Mucosa of stomach (tissue), 1 donor: Measurements from ENCODE around the gene TALDO1.

Source experiments
- H3K27me3 ChIP-seq: one replicate; pipeline ENCODE4 v1.7.0; 2013; ENCODE audit warnings: mild to moderate bottlenecking, low read length; ENCODE audit not compliant: control insufficient read depth, insufficient read depth
- H3K36me3 ChIP-seq: one replicate; pipeline ENCODE4 v1.7.0; 2013; ENCODE audit warnings: low read length; ENCODE audit not compliant: control insufficient read depth, insufficient read depth
- H3K4me1 ChIP-seq: one replicate; pipeline ENCODE4 v1.7.0; 2013; ENCODE audit warnings: mild to moderate bottlenecking, low read length; ENCODE audit not compliant: control insufficient read depth, insufficient read depth
- H3K4me3 ChIP-seq: one replicate; pipeline ENCODE4 v1.7.0; 2013; ENCODE audit warnings: low read length
- H3K9ac ChIP-seq: one replicate; pipeline ENCODE4 v1.7.0; 2013; ENCODE audit warnings: mild to moderate bottlenecking, low read length, moderate library complexity
- H3K9me3 ChIP-seq: one replicate; pipeline ENCODE4 v1.7.0; 2013; ENCODE audit warnings: mild to moderate bottlenecking, low read length, moderate library complexity; ENCODE audit not compliant: control insufficient read depth
- donor health status: Pancreatic carcinoma.

The TALDO1 gene

DNA sequence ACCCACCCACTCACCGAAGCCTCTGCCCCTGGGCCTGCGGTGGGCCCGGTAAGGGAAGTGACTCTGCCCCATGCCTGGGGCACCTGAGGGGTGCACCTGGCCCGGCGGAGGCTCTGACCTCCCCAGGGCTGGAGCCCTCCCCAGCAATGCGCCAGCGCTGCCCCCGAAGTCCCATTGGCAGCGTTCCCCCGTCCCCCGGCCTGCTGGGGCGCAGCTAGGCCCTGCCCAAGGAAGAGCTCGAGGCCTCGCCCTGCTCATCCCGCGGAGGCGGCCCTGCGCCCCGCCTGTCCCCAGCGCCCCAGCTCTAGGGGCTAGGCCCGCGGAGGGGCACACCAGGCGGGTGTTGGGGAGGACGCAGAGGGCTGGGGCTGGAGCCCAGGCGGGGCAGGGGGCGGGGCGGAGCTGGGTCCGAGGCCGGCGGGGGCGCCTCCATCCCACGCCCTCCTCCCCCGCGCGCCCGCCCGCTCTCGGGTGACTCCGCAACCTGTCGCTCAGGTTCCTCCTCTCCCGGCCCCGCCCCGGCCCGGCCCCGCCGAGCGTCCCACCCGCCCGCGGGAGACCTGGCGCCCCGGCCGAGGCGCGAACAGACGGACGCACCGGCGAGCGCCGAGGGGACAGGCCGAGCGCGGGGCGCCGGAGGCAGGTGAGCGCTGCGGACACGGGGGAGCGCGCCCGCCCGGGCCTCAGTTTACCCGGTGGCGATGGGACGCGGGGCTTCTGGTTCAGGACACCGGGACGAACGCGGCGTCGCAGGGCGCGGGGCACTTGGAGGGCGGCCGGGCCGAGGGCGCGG is 41.4 kb upstream of the TALDO1 start, which contains the start of gene EPS8L2:
Gene EPS8L2 (plus strand): TSS at position 586 of the 793 bp plus-strand sequence. CDS start 3,177 bp downstream, outside the sequence.
- Histone ChIP-seq H3K36me3 (no peaks in the 10 kb centered on the region), H3K27me3 (peaks cover 10% of the 10 kb centered on the region), H3K9ac (peak within 1 kb of the TSS; percentile 75), H3K4me1 (peaks cover 64% of the 10 kb centered on the region), H3K9me3 (no peaks in the 10 kb centered on the region), H3K4me3 (peak within 1 kb of the TSS; percentile 75)

DNA sequence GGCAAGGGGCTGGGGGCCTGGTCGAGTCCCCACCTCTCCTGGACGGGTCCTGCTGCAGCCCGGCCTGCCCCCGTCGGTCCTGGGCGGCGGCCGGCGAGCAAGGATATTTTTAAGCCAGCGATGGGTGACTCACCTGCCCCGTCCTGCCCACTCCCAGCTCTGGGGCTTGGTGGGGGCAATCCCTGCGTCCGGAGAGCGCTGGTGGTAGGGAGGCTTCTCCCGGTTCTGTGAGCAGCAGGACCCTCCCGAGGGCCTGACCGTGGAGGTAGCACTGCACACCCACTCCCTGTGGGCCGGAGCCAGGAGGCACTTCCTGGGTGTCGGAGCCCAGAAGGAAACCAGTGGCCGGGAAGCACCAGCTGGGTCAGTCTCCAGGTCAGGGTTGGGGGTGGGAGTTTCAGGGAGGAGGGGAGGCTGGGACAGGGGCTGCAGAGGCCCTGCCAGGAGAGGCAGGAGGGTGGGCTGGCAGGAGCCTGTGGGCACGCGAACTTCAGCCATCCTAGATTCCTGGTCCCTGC is 40.8 kb upstream of the TALDO1 start:
- H3K9me3 ChIP-seq: no peaks in the 10 kb centered on the region
- H3K4me1 ChIP-seq: peaks cover 66% of the 10 kb centered on the region
- H3K36me3 ChIP-seq: no peaks in the 10 kb centered on the region

DNA sequence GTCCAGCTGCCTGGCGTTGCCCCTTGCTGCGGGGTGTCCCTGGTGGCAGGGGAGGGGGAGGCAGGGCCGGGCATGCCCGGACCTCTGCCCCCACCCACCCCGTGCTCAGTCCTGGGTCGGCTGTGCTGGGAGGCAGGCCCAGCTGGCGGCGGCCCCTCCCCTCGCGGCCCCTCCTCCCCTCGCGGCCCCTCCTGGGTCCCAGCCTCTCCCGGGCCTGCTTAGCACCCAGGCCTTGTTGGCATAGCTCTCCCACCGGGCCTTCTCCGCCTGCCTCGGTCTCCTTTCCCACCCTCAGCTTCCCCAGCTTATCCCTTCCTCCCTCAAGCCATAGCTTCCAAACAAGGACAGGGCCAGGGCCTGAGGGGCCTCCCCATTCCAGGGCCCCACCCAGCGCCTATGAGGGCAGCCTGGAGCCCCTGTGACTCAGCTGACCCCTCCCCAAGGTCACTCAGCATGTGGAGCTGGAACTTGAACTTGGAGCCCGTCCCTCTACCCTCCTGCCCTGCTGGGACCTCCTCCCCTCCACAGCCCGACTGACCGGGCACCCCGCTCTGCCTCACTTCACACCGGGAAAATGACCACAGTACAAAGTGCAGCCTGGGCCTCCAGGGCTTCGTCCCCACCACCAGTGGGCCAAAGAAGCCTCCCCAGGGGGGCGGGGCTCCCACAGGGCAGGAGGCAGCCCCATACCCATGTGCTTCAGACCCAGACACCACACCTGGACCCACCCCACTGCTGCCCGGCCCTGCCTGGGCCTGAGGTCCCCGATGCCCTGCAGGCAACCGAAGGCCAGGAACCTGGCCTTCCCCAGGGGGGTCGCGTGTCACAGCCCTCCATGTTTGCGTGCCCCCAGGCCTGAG is 40.1 kb upstream of the TALDO1 start:
- H3K9ac ChIP-seq: peak overlapping the region; percentile 75
- peaks cover 63% of the 10 kb centered on the region for H3K4me1 ChIP-seq
- no peaks in the 10 kb centered on the region for H3K36me3 ChIP-seq

More for the DNA sequence above, 40.8 kb upstream of the TALDO1 start:
- H3K9ac ChIP-seq: peak overlapping the region; percentile 75
- peaks cover 10% of the 10 kb centered on the region for H3K27me3 ChIP-seq
- H3K4me3 ChIP-seq: peak overlapping the region; percentile 75

DNA sequence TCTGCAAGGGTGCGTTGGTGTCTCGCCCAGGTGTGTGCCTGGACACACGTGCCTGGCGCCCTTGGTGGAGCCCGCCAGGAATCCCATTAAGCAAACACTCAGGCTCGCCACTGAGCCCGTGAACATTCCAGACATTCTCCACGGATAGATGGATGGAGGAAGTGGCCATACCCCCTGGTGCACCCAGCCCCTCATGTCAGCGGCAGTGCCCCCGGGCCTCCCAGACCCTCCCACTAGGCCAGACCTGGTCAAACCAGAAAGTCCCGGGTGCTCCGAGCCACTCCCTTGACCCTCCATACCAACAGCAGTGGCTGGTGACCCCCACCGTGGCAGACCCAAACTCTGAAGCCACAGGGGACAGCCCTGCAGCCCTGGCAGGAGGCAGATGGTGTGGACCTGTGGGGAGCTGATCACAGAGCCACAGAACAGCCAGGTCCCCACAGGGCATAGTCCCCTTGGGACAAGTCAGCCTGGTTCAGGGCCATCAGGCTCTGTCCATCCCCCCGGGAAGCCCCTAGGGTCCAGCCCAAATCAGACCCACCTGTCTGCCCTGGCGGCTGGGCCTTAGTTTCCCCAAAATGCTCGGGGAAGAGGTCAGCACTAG is 39.3 kb upstream of the TALDO1 start:
- Histone ChIP-seq H3K27me3 (peaks cover 10% of the 10 kb centered on the region), H3K4me1 (peaks cover 63% of the 10 kb centered on the region), H3K9me3 (no peaks in the 10 kb centered on the region), H3K4me3 (peak overlapping the region; percentile 50), H3K9ac (peak overlapping the region; percentile 75), H3K36me3 (no peaks in the 10 kb centered on the region)

More for the DNA sequence above, 40.1 kb upstream of the TALDO1 start:
- Histone ChIP-seq H3K4me3 (peak overlapping the region; percentile 75), H3K9me3 (no peaks in the 10 kb centered on the region), H3K27me3 (peaks cover 10% of the 10 kb centered on the region)

DNA sequence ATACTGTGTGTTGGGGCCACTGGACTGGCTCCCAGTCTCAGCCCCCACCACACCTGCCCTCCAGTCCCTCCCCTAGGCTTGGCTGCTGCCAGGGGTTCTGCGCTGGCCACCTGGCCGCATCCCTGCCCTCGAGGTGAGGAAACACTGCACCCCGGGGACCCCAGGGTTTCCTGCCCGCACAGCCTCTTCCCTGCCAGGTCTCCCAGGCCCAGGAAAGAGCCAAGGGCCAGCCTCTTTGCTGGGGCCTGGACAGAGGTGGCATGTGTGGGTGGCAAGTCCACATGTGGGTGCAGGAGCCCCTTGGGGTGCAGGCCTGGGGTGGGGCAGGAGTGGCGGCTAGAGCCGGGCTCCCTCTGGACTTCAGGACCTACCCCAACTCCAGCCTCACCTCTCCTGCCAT is 38.8 kb upstream of the TALDO1 start:
- Histone ChIP-seq H3K27me3 (peaks cover 10% of the 10 kb centered on the region), H3K9ac (peak overlapping the region; percentile 75), H3K9me3 (no peaks in the 10 kb centered on the region), H3K4me1 (peaks cover 62% of the 10 kb centered on the region), H3K4me3 (no peak overlapping the region), H3K36me3 (no peaks in the 10 kb centered on the region)

DNA sequence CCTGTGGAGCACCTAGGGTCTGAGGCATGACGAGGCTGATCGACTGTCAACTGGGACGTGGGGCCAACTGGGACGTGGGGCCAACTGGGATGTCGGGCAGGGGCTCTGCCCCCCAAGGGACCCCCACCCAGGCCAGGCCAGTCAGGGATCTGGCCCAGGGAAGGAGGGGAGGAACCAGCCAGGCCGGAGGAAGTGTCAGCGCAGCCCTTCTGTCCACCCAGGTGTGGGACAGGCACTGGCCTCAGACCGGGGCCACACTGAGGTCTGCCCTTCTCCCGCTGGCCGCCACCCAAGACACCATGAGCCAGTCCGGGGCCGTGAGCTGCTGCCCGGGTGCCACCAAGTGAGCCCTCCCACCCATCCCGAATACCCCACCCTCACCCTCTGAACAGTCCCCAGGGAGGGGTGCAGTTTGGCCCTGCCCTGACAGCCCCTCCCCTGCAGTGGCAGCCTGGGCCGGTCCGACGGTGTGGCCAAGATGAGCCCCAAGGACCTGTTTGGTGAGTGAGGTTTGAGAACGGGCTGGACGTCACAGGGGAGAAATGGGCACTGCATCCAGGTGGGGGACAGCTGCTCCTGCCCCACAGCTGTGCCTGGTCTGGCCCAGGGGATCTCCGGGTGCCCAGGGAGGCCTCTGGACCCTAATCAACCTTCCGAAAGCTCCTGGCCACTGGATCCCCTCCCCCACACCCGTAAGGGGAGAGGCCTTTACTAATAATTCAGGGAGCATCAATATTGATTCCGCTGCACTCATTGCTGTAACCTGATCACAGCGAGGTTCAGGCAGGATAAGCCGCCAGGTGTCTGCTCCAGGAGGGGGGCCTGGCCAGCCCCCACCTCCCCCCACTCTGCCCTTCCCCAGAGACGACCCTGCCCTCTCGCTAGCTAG is 37.9 kb upstream of the TALDO1 start:
- Histone ChIP-seq H3K4me1 (peaks cover 53% of the 10 kb centered on the region), H3K9ac (no peak overlapping the region), H3K4me3 (no peak overlapping the region), H3K9me3 (no peaks in the 10 kb centered on the region), H3K36me3 (no peaks in the 10 kb centered on the region), H3K27me3 (peaks cover 10% of the 10 kb centered on the region)

DNA sequence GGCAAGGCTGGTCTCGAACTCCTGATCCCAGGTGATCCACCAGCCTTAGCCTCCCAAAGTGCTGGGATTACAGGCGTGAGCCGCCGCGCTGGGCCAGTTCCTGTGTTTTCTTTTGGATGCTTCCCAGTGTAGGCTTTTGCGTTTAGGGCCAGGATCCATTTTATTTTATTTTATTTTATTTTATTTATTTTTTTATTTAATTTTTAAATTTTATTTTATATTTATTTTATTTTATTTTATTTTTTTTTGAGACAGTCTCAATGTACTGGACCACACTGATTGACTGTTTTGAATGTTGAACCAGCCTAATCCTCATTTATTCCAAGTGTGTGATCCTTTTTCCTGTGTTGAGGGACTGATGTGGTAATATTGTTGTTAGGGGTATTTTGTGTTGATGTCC is 32.8 kb upstream of the TALDO1 start:
- Histone ChIP-seq H3K27me3 (no peaks in the 10 kb centered on the region), H3K4me1 (peaks cover 31% of the 10 kb centered on the region), H3K4me3 (no peak overlapping the region), H3K9ac (no peak overlapping the region), H3K9me3 (no peaks in the 10 kb centered on the region), H3K36me3 (no peaks in the 10 kb centered on the region)

DNA sequence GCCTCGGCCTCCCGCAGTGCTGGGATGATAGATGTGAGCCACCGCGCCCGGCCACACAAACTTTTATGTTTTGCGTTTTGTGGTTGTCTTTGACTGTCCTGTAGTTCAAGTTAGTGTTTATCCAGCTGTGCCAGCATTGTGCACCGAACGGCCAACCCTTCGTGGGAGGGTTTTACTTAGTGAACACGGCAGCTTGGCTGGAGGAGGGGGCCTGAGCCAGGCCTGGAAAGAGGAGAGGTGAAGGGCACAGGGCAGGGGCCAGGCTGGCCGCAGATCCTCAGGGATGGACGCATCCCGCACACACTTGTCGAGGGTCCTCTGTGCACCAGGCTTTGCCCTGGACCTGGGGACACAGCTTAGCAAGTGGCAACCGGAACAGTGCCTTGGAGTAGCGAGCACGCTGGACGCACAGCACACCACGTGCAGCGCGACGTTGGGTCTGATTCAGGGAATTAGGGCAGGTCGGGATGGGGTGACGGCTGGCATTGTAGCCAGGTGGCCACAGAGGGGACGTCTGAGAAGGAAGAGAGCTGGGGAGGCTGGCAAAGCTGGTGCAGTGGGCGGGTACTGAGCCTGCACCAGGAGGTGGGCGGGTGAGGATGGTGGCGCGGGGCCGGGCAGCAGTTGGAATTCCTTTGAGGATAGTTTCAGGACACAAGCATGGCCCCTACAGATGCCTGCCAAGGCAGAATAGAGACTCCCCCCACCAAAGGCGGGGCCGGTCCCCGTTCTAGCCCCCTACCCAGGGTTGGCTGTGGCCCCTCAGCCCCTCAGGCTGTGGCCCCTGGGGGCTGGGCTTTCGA is 27.8 kb upstream of the TALDO1 start:
- Histone ChIP-seq H3K27me3 (peaks cover 9% of the 10 kb centered on the region), H3K4me1 (peaks cover 19% of the 10 kb centered on the region), H3K9ac (no peak overlapping the region), H3K9me3 (no peaks in the 10 kb centered on the region), H3K4me3 (no peak overlapping the region), H3K36me3 (peaks cover 7% of the 10 kb centered on the region)

DNA sequence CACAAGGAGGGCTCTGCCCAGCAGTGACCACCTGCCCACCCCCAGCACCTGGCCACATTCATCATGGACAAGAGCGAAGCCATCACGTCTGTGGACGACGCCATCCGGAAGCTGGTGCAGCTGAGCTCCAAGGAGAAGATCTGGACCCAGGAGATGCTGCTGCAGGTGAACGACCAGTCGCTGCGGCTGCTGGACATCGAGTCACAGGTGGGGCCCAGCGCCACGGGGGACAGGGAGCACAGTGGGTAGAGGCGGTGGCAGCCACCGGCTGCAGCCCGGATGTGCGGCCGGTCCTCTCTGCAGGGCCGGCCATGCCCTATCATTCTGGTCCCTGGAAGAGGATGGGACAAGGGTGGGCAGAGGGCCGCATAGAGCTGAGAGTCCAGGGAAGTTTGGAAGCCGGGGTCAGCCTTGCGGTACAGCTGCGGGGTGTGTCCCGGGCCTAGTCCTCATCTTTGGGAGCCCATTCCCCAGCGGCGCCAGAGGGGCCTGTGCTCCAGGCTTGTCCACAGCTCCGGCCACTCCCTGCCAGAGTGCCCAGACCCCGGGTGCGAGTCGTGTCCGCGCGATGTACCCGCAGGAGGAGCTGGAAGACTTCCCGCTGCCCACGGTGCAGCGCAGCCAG is 27.1 kb upstream of the TALDO1 start:
- Histone ChIP-seq H3K4me3 (no peak overlapping the region), H3K9me3 (no peaks in the 10 kb centered on the region), H3K4me1 (peaks cover 20% of the 10 kb centered on the region), H3K9ac (no peak overlapping the region), H3K27me3 (peaks cover 12% of the 10 kb centered on the region), H3K36me3 (peaks cover 7% of the 10 kb centered on the region)

DNA sequence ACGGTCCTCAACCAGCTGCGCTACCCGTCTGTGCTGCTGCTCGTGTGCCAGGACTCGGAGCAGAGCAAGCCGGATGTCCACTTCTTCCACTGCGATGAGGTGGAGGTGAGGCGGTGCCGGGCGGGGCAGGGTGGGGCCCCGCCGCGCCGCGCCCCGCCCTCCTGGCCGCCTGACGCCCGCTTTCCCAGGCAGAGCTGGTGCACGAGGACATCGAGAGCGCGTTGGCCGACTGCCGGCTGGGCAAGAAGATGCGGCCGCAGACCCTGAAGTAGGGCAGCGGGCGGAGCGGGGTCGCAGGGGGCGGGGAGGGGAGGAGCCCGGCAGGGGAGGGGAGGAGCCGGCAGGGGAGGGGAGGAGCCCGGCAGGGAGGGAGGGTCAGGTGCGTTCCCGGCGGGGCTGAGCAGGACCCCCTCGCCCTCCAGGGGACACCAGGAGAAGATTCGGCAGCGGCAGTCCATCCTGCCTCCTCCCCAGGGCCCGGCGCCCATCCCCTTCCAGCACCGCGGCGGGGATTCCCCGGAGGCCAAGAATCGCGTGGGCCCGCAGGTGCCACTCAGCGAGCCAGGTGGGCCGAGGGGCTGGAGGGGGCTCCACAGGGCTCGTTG is 26.5 kb upstream of the TALDO1 start:
- peaks cover 7% of the 10 kb centered on the region for H3K36me3 ChIP-seq
- H3K9ac ChIP-seq: no peak overlapping the region
- no peak overlapping the region for H3K4me3 ChIP-seq
- H3K27me3 ChIP-seq: peaks cover 18% of the 10 kb centered on the region
- peaks cover 26% of the 10 kb centered on the region for H3K4me1 ChIP-seq
- no peaks in the 10 kb centered on the region for H3K9me3 ChIP-seq
